Keratinocyte (primary cell): ENCODE results near the gene POPDC3.
"Not testable (repeated sequence)": the region's sequence is repeated elsewhere in the genome, so short reads cannot be mapped to it uniquely, and the experiment has no call there.

Source experiments
- EZH2 ChIP-seq: IDR thresholded peaks from one replicate; pipeline ENCODE4 v1.6.1; 2012; ENCODE audit warnings: inconsistent platforms, mild to moderate bottlenecking, low read length, moderate library complexity
- TF ChIP-seq, protein P1 (sequence below), 3 experiments: IDR thresholded peaks in 1 of 3; conservative IDR thresholded peaks in 1 of 3; optimal IDR thresholded peaks in 1 of 3; 2 replicates in 2 of 3; 3 replicates in 1 of 3; pipeline versions ENCODE3 to v1.5.1; 2011; ENCODE audit warnings: low read length in 3 of 3, mild to moderate bottlenecking in 3 of 3, moderate library complexity in 2 of 3, control low read depth in 1 of 3, inconsistent platforms in 1 of 3; ENCODE audit not compliant: insufficient read depth in 2 of 3; ENCODE audit errors: extremely low read depth in 1 of 3

DNA sequence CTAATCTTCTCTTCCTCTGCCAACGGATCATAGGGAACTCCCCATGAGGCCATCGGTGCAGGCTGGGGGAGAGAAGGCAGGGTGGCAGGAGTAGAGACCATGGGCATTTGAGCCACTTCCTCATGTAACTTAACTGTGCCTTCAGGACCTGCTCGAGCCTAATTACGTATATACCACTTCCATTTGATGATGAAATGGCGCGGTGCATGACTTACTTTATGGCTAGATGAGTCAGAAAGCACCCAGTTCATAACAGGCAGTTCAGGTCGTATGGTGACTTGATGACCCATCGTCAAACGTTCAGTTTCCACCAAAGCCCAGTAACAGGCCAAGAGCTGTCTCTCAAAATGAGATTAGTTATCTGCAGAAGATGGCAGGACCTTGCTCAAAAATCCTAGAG, 39.4 kb upstream of the POPDC3 start:
- TF ChIP-seq, protein P1, sequence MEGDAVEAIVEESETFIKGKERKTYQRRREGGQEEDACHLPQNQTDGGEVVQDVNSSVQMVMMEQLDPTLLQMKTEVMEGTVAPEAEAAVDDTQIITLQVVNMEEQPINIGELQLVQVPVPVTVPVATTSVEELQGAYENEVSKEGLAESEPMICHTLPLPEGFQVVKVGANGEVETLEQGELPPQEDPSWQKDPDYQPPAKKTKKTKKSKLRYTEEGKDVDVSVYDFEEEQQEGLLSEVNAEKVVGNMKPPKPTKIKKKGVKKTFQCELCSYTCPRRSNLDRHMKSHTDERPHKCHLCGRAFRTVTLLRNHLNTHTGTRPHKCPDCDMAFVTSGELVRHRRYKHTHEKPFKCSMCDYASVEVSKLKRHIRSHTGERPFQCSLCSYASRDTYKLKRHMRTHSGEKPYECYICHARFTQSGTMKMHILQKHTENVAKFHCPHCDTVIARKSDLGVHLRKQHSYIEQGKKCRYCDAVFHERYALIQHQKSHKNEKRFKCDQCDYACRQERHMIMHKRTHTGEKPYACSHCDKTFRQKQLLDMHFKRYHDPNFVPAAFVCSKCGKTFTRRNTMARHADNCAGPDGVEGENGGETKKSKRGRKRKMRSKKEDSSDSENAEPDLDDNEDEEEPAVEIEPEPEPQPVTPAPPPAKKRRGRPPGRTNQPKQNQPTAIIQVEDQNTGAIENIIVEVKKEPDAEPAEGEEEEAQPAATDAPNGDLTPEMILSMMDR (optimal IDR thresholded peaks at IDR 0.05 in 1 of 3, IDR thresholded peaks at IDR 0.05 in 1 of 3, conservative IDR thresholded peaks at IDR 0.05 in 1 of 3; ENCODE audit: extremely low read depth in 1 of 3, insufficient read depth in 2 of 3, low read length in 3 of 3) = not testable (repeated sequence)
- TF ChIP-seq EZH2 = not testable (repeated sequence)
